Upper lobe of left lung (tissue), 4 donors: ENCODE results near the gene SCLT1.

ENCODE experiments used
- POLR2A ChIP-seq, 4 donors: fragments of 450-650 bp; IDR thresholded peaks; one replicate each; pipeline ENCODE4 v1.5.1; 2016 to 2017; ENCODE audit warnings: antibody characterized with exemption in 4 of 4, mild to moderate bottlenecking in 2 of 4
- TF ChIP-seq, protein P1 (sequence below), 6 experiments: fragments of 450-650 bp in 4 of 6; fragments of 200-600 bp in 2 of 6; sonication (generic) in 2 of 6; IDR thresholded peaks; one replicate each; pipeline ENCODE4 v1.5.1; 2016 to 2019; ENCODE audit warnings: antibody characterized with exemption in 6 of 6

DNA sequence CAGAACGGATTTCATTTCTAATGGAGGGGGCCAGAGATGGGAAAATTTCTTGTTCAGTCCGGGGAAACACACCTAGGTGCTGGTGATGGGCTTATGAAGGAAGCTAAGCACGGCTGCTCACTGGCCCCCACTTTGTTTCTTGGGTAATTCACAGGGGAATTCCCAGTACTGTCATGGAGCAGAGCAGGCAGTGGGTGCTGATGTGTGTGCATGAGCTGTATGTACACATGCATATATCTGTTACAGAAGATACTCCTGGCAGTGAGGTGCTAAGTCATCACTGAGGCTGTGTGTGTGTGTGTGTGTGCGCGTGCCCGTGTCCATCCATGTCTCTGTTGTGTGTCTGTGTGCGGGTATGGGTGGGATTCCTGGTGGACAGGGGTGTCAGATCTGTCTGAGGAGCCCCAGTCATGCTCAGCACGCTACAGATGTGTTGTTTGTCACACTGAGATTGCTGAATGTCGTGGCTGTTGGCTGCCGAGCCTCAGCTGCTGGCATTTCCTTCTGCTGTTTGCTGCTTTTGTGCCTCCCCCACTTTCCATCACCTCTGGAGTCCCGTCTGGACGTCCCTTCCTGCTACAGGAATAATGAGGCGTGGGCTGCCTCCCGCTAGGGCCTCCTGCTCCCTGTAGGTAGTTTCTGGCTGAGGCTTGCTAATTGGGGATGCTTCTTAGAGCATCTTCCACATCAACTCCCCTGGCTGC is 230.6 kb downstream of the SCLT1 start:
- TF ChIP-seq, protein P1, sequence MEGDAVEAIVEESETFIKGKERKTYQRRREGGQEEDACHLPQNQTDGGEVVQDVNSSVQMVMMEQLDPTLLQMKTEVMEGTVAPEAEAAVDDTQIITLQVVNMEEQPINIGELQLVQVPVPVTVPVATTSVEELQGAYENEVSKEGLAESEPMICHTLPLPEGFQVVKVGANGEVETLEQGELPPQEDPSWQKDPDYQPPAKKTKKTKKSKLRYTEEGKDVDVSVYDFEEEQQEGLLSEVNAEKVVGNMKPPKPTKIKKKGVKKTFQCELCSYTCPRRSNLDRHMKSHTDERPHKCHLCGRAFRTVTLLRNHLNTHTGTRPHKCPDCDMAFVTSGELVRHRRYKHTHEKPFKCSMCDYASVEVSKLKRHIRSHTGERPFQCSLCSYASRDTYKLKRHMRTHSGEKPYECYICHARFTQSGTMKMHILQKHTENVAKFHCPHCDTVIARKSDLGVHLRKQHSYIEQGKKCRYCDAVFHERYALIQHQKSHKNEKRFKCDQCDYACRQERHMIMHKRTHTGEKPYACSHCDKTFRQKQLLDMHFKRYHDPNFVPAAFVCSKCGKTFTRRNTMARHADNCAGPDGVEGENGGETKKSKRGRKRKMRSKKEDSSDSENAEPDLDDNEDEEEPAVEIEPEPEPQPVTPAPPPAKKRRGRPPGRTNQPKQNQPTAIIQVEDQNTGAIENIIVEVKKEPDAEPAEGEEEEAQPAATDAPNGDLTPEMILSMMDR (IDR thresholded peaks at IDR 0.05): no peak
- TF ChIP-seq POLR2A (IDR thresholded peaks at IDR 0.05): no peak
